ENCODE measurements around the gene PAX8.

Gene PAX8

DNA sequence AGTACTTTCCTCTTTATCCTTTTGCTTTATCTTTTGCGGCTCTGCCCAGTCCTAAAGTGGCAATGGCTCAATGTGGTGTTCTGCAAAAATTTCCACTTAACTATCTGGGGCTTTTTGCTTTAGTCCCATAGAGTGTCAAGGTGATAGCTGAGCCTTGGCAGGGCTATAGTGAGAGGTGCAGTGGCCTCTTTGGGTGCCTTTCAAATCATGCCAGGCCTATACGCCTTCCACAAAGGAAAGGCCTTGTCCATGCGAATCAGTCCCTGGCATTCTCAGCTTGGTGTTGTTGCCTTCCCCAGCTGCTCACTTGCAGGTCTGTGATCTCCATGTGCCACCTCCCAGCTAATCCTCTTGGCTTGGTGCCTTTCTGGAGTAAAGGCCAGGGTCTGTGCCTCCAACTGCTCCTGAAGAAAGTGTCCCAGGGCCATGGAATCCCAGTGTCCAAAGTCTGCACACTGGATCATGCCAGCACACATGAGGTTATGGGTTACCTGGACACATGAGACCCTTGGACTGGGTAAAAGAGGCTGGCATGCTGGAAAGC, 26.6 kb downstream of the PAX8 start:
- TF ChIP-seq POLR2A (IDR thresholded peaks at IDR 0.05; ENCODE audit: low read depth, low read length), result no peak
- FAIRE-seq (no peak), DNase-seq (ENCODE audit: insufficient read length) (no peak)

- no peak for FAIRE-seq
- no peak for DNase-seq (ENCODE audit: insufficient read length)
These were observed 27.6 kb downstream of the PAX8 start for GRCh38 chr2:113251118-113251517.

DNA sequence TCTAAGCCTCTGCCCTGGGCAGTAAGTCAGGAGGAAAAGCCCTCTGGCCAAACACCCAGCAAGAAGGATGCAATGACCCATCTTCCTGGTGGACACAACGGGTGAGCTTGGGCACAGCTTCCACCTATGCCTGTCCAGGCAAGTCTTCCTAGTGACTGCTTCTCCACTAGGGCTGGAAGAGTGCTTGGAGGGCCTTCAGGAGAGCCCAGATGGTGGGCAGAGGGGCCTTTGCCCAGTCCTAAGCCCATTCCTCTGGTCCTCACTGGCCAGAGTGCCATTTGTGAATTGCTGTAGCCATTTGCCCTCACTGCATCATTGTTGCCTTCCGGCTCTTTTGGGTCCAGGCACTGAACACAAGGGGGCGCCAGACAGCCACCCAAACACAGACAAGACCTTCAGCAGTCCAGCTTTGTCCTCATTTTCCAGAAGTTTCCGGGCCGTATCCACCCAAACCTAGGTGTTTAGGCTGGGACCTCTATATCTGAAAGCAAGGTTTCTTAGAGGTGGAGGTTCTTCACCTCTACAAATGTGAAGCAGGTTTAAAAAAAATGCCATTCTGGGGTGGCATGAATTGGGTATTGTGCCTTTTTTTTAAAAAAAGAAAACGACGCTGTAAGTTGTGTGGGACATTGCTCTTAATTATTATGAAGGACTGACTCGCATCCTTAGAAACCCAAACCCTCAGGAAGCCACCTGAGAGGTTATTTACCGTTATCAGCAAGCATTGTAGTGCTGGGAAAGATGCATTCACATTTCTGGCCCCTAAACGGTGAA, 29.5 kb downstream of the PAX8 start:
- peak; percentile 60 for DNase-seq (ENCODE audit: insufficient read length)
- peak; percentile 69 for FAIRE-seq

More at GRCh38 chr2:113251118-113251517, 27.6 kb downstream of the PAX8 start:
- TF ChIP-seq TAF1 (IDR thresholded peaks at IDR 0.05; ENCODE audit: borderline replicate concordance, low read depth, low read length), result no peak
- no peak for TF ChIP-seq POLR2A (IDR thresholded peaks at IDR 0.05; ENCODE audit: low read depth, low read length)
- no peak for TF ChIP-seq POLR2AphosphoS5 (IDR thresholded peaks at IDR 0.05; ENCODE audit: low read depth, low read length)

DNA sequence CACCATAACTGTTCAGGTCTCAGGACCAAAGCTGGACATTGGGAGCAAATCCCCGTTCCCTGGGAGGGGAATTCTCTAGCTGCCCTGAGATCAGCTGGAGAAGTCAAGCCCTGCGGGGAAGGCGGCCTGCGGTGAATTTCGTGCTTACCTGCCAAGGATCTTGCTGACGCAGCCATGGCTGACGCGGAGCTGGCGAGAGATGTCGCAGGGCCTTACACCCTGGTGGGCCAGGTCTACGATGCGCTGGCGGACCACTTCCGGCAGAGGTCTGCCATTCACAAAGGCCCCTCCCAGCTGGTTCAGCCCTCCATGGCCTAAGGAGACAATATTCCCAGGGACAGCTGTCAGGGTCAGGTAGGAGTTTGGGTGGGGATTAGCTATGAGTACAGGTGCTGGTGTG, 32.1 kb downstream of the PAX8 start:
- TF ChIP-seq TAF1 (IDR thresholded peaks at IDR 0.05; ENCODE audit: borderline replicate concordance, low read depth, low read length), result no peak
- TF ChIP-seq POLR2AphosphoS5 (IDR thresholded peaks at IDR 0.05; ENCODE audit: low read depth, low read length), result no peak
- TF ChIP-seq POLR2A (IDR thresholded peaks at IDR 0.05; ENCODE audit: low read depth, low read length), result no peak
- FAIRE-seq (no peak), DNase-seq (ENCODE audit: insufficient read length) (no peak)

More for the DNA sequence above, 29.5 kb downstream of the PAX8 start:
- TF ChIP-seq TAF1 (IDR thresholded peaks at IDR 0.05; ENCODE audit: borderline replicate concordance, low read depth, low read length) (no peak), POLR2A (IDR thresholded peaks at IDR 0.05; ENCODE audit: low read depth, low read length) (no peak), POLR2AphosphoS5 (IDR thresholded peaks at IDR 0.05; ENCODE audit: low read depth, low read length) (no peak)

DNA sequence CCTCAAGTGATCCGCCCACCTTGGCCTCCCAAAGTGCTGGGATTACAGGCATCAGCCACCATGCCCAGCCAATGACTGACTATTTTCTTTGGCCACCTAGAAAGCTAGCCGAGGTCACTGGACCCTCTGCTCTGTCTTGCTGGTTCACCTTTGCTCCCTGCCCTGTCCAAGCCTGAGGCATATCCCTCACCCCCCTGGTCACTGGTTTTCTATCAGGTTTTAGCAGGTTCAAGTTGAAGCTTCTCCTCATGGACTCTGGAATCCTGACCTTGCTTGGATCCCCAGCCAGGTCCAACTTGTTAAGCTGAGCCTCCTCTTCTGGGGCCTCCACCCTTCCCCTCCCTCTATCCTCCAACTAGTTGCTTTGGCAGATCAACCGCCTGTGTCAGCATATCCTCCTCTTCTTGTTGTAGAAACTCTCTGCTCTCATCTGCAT, 33.4 kb downstream of the PAX8 start:
- FAIRE-seq, result no peak

DNA sequence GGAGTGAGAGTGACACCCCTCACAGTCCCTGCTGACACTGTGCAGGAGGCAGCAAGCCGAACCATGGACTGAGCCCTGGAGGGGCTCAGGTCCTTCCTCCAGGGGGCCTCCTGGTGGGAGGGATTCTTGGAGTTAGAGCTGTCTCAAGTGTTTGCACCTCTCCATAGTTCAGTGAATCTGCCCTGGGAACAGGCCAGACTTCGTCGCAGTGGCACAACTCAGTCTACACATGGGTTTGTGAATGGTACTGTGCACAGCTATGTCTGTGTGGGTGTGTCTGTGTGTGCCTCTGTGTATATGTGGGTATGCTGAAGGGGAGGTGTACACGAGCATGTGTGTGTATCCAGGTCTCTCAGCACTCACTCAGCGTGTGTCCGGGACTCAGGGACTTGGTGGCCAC, 36.4 kb downstream of the PAX8 start:
- DNase-seq (ENCODE audit: insufficient read length) (no peak), FAIRE-seq (no peak)
- no peak for TF ChIP-seq POLR2AphosphoS5 (IDR thresholded peaks at IDR 0.05; ENCODE audit: low read depth, low read length)
- TF ChIP-seq TAF1 (IDR thresholded peaks at IDR 0.05; ENCODE audit: borderline replicate concordance, low read depth, low read length), result no peak
- TF ChIP-seq POLR2A (IDR thresholded peaks at IDR 0.05; ENCODE audit: low read depth, low read length), result peak; percentile 24; the same call in 1 of the 2 replicates

More for the DNA sequence above, 33.4 kb downstream of the PAX8 start:
- no peak for DNase-seq (ENCODE audit: insufficient read length)
- TF ChIP-seq POLR2A (IDR thresholded peaks at IDR 0.05; ENCODE audit: low read depth, low read length) (no peak), TAF1 (IDR thresholded peaks at IDR 0.05; ENCODE audit: borderline replicate concordance, low read depth, low read length) (no peak), POLR2AphosphoS5 (IDR thresholded peaks at IDR 0.05; ENCODE audit: low read depth, low read length) (no peak)

DNA sequence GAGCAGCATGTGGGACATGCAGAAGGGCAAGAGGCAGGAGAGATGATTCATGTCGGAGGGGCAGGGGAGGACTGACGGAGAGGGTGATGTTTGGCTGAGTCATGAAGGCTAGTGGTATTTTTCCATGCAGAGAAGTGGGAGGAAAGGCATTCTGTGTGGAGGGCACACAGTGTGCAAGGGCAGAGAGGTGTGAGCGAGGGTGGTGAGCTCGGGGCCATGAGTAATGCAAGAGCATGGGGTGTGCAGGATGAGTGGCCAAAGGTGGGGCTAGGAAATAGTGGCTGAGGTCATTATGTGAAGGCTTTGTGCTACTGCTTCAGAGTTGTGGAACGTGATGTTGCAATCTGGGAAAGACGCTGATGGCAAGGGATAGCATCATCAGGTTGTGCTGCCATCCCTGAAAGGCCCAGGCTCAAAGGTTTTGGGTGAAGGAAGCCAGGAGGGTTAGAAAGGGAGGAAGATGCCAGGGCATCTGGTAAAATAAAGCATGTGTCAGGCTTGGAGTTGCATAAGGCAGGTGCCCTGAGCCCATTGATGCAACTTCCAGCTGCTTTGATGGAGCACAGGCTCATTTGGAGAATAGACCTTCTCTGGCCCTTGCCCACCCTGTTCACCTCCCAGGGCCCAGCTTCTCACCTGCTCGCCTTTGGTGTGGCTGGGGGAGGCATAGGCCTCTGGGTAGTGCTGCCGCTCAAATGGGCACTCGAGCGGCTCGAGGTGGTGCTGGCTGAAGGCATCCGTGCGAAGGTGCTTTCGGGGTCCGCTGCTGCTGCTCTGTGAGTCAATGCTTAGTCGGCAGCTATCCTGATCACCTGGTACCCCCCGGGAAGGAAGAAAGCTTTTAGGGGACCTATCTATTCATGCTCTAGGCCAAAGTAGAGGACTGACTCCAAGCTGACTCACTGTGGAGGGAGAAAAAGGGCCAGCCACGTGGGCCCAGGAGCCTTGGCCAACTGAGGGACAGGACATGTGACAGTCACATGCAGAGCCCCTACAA, 37.5 kb downstream of the PAX8 start:
- DNase-seq (ENCODE audit: insufficient read length) (no peak), FAIRE-seq (no peak)
- TF ChIP-seq POLR2AphosphoS5 (IDR thresholded peaks at IDR 0.05; ENCODE audit: low read depth, low read length) (peak; percentile 53; the same call in 1 of the 2 replicates), TAF1 (IDR thresholded peaks at IDR 0.05; ENCODE audit: borderline replicate concordance, low read depth, low read length) (no peak), POLR2A (IDR thresholded peaks at IDR 0.05; ENCODE audit: low read depth, low read length) (no peak)

GRCh38 chr2:113240150-113240914, 38.4 kb downstream of the PAX8 start:
- TF ChIP-seq POLR2A (IDR thresholded peaks at IDR 0.05; ENCODE audit: low read depth, low read length) (no peak), TAF1 (IDR thresholded peaks at IDR 0.05; ENCODE audit: borderline replicate concordance, low read depth, low read length) (no peak), POLR2AphosphoS5 (IDR thresholded peaks at IDR 0.05; ENCODE audit: low read depth, low read length) (no peak)
- DNase-seq (ENCODE audit: insufficient read length) (no peak), FAIRE-seq (no peak)

- no peak for TF ChIP-seq POLR2AphosphoS5 (IDR thresholded peaks at IDR 0.05; ENCODE audit: low read depth, low read length)
- no peak for TF ChIP-seq TAF1 (IDR thresholded peaks at IDR 0.05; ENCODE audit: borderline replicate concordance, low read depth, low read length)
- no peak for TF ChIP-seq POLR2A (IDR thresholded peaks at IDR 0.05; ENCODE audit: low read depth, low read length)
- FAIRE-seq (no peak), DNase-seq (ENCODE audit: insufficient read length) (no peak)
These were observed 39.6 kb downstream of the PAX8 start for GRCh38 chr2:113238871-113239839.

Measured in GM12892 (cell line).